HEK293 (cell line): ENCODE measurements around the gene PRXL2C.

ENCODE experiments used
- CTCF ChIA-PET: fragments of 350-600 bp; formaldehyde crosslinking; extraction: SDS; loops from one replicate; lab custom pipeline; 2021; ENCODE audit warnings: antibody characterized with exemption; lab: Yijun Ruan, JAX
- POLR2A ChIA-PET: fragments of 300-600 bp; formaldehyde crosslinking; extraction: SDS; loops from one replicate; lab custom pipeline; 2020; ENCODE audit warnings: antibody characterized with exemption, inconsistent platforms; lab: Yijun Ruan, JAX
- H3K27ac ChIP-seq: fragments of 200-500 bp; sonication (Bioruptor generic); 2 replicates; pipeline ENCODE4 v1.5.1; 2014; ENCODE audit warnings: low read depth, low read length, control low read depth, inconsistent platforms; ENCODE audit errors: extremely low read depth
- H3K36me3 ChIP-seq, 2 experiments: fragments of 200-500 bp in 1 of 2; sonication (Bioruptor generic) in 1 of 2; 1 replicate in 1 of 2; 2 replicates in 1 of 2; pipeline ENCODE4 v1.5.1; 2014 to 2017; ENCODE audit warnings: inconsistent platforms in 2 of 2, low read length in 2 of 2; ENCODE audit not compliant: control insufficient read depth in 2 of 2, insufficient read depth in 1 of 2
- H3K4me1 ChIP-seq: fragments of 200-500 bp; sonication (Bioruptor generic); 2 replicates; pipeline ENCODE4 v1.5.1; 2014; ENCODE audit warnings: mild to moderate bottlenecking, low read length, inconsistent platforms; ENCODE audit not compliant: control insufficient read depth, insufficient read depth
- H3K4me3 ChIP-seq: 2 replicates; pipeline ENCODE4 v1.5.1; 2011; ENCODE audit warnings: low read depth, mild to moderate bottlenecking, control low read depth, low read length, moderate library complexity
- H3K9me3 ChIP-seq: fragments of 200-500 bp; sonication (Bioruptor generic); 2 replicates; pipeline ENCODE4 v1.5.1; 2014; ENCODE audit warnings: low read depth, low read length, inconsistent platforms; ENCODE audit not compliant: control insufficient read depth, insufficient read depth
- KLF10 ChIP-seq: fragments of 450-650 bp; IDR thresholded peaks from 2 replicates; pipeline ENCODE4 v1.5.1; 2018; ENCODE audit warnings: missing biosample characterization, mild to moderate bottlenecking, missing genetic modification characterization
- KLF7 ChIP-seq: fragments of 450-650 bp; formaldehyde crosslinking; IDR thresholded peaks from 2 replicates; pipeline ENCODE4 v1.5.1; 2016; ENCODE audit warnings: missing biosample characterization, missing genetic modification characterization, borderline replicate concordance
- TCF7L2 ChIP-seq: IDR thresholded peaks from 2 replicates; pipeline ENCODE4 v1.6.1; 2011; ENCODE audit warnings: low read depth, mild to moderate bottlenecking, inconsistent platforms, low read length, moderate library complexity, borderline replicate concordance
- ZBTB48 ChIP-seq: fragments of 450-650 bp; formaldehyde crosslinking; IDR thresholded peaks from 2 replicates; pipeline ENCODE4 v1.5.1; 2016; ENCODE audit warnings: missing biosample characterization, missing genetic modification characterization
- ZFP69B ChIP-seq: fragments of 450-650 bp; formaldehyde crosslinking; IDR thresholded peaks from 2 replicates; pipeline ENCODE4 v1.5.1; 2016; ENCODE audit warnings: missing biosample characterization, missing genetic modification characterization
- ZIC2 ChIP-seq: fragments of 450-650 bp; formaldehyde crosslinking; IDR thresholded peaks from 2 replicates; pipeline ENCODE4 v1.5.1; 2016; ENCODE audit warnings: missing biosample characterization, missing genetic modification characterization
- ZNF112 ChIP-seq: fragments of 450-650 bp; formaldehyde crosslinking; IDR thresholded peaks from 2 replicates; pipeline ENCODE4 v1.5.0; 2017; ENCODE audit warnings: missing biosample characterization, missing genetic modification characterization
- ZNF114 ChIP-seq: fragments of 450-650 bp; formaldehyde crosslinking; IDR thresholded peaks from 2 replicates; pipeline ENCODE4 v1.5.0; 2017; ENCODE audit warnings: missing biosample characterization, missing genetic modification characterization
- ZNF140 ChIP-seq: fragments of 450-650 bp; formaldehyde crosslinking; IDR thresholded peaks from 2 replicates; pipeline ENCODE4 v1.5.1; 2016; ENCODE audit warnings: missing biosample characterization, missing genetic modification characterization
- ZNF174 ChIP-seq: fragments of 450-650 bp; formaldehyde crosslinking; IDR thresholded peaks from 2 replicates; pipeline ENCODE4 v1.5.0; 2017; ENCODE audit warnings: missing biosample characterization, mild to moderate bottlenecking, missing genetic modification characterization
- ZNF184 ChIP-seq: fragments of 450-650 bp; IDR thresholded peaks from 2 replicates; pipeline ENCODE4 v1.5.1; 2018; ENCODE audit warnings: missing biosample characterization, mild to moderate bottlenecking, missing genetic modification characterization
- ZNF266 ChIP-seq: fragments of 450-650 bp; formaldehyde crosslinking; IDR thresholded peaks from 2 replicates; pipeline ENCODE4 v1.5.1; 2016; ENCODE audit warnings: missing biosample characterization, missing genetic modification characterization, low read depth
- ZNF280C ChIP-seq: fragments of 450-650 bp; formaldehyde crosslinking; IDR thresholded peaks from 2 replicates; pipeline ENCODE4 v1.5.1; 2016; ENCODE audit warnings: missing biosample characterization, missing genetic modification characterization
- ZNF335 ChIP-seq: fragments of 450-650 bp; formaldehyde crosslinking; conservative IDR thresholded peaks from 2 replicates; pipeline ENCODE4 v1.5.1; 2016; ENCODE audit warnings: missing biosample characterization, missing genetic modification characterization
- ZNF341 ChIP-seq: fragments of 450-650 bp; formaldehyde crosslinking; IDR thresholded peaks from 2 replicates; pipeline ENCODE4; 2016; ENCODE audit warnings: low read depth, missing biosample characterization, missing genetic modification characterization
- ZNF362 ChIP-seq: fragments of 450-650 bp; formaldehyde crosslinking; IDR thresholded peaks from 2 replicates; pipeline ENCODE4 v1.5.1; 2016; ENCODE audit warnings: missing biosample characterization, missing genetic modification characterization
- ZNF37A ChIP-seq: fragments of 450-650 bp; IDR thresholded peaks from 2 replicates; pipeline ENCODE4 v1.5.1; 2018; ENCODE audit warnings: missing biosample characterization, missing genetic modification characterization
- ZNF391 ChIP-seq: fragments of 450-650 bp; formaldehyde crosslinking; IDR thresholded peaks from 2 replicates; pipeline ENCODE4 v1.5.1; 2016; ENCODE audit warnings: low read depth, missing biosample characterization, missing genetic modification characterization, borderline replicate concordance
- ZNF398 ChIP-seq: fragments of 450-650 bp; formaldehyde crosslinking; IDR thresholded peaks from 2 replicates; pipeline ENCODE4 v1.5.1; 2017; ENCODE audit warnings: missing biosample characterization, missing genetic modification characterization
- ZNF473 ChIP-seq: fragments of 450-650 bp; formaldehyde crosslinking; IDR thresholded peaks from 2 replicates; pipeline ENCODE4 v1.5.1; 2017; ENCODE audit warnings: missing biosample characterization, missing genetic modification characterization
- ZNF518A ChIP-seq: fragments of 450-650 bp; formaldehyde crosslinking; conservative IDR thresholded peaks from 2 replicates; pipeline ENCODE4 v1.5.1; 2016; ENCODE audit warnings: low read depth, missing biosample characterization, missing genetic modification characterization
- ZNF544 ChIP-seq: fragments of 450-650 bp; formaldehyde crosslinking; IDR thresholded peaks from 2 replicates; pipeline ENCODE4 v1.5.0; 2017; ENCODE audit warnings: missing biosample characterization, missing genetic modification characterization
- ZNF645 ChIP-seq: fragments of 450-650 bp; formaldehyde crosslinking; IDR thresholded peaks from 2 replicates; pipeline ENCODE4; 2016; ENCODE audit warnings: missing biosample characterization, missing genetic modification characterization
- ZNF664 ChIP-seq: fragments of 450-650 bp; formaldehyde crosslinking; IDR thresholded peaks from 2 replicates; pipeline ENCODE4 v1.5.1; 2016; ENCODE audit warnings: missing biosample characterization, missing genetic modification characterization
- ZNF704 ChIP-seq: fragments of 450-650 bp; formaldehyde crosslinking; IDR thresholded peaks from 2 replicates; pipeline ENCODE4 v1.5.1; 2016; ENCODE audit warnings: missing biosample characterization, missing genetic modification characterization
- ZSCAN23 ChIP-seq: fragments of 450-650 bp; formaldehyde crosslinking; IDR thresholded peaks from 2 replicates; pipeline ENCODE4 v1.5.1; 2016; ENCODE audit warnings: missing biosample characterization, missing genetic modification characterization

The PRXL2C gene

GRCh38 chr9:96611302-96611701 lies 43.8 kb downstream of the PRXL2C start:
- TF ChIP-seq KLF7 (tag by site-specific recombination) (no peak), ZSCAN23 (tag by site-specific recombination) (no peak), ZNF335 (no peak), ZIC2 (no peak), ZBTB48 (tag by site-specific recombination) (no peak), ZFP69B (tag by site-specific recombination) (no peak), ZNF664 (tag by site-specific recombination) (no peak), ZNF645 (no peak), ZNF37A (no peak), TCF7L2 (no peak), ZNF391 (tag by site-specific recombination) (no peak), ZNF362 (no peak), ZNF704 (no peak), ZNF174 (no peak), ZNF341 (tag by site-specific recombination) (no peak), ZNF473 (tag by site-specific recombination) (no peak), ZNF544 (tag by site-specific recombination) (no peak)
- no peak overlapping the region for H3K4me3 ChIP-seq
- ChIA-PET POLR2A (no interaction called here), CTCF (interaction anchor here (0.6 to 1.0 kb wide), 3 partner anchors 25 to 107 kb away, joined by 3 read pairs; no protein-coding TSS in a partner anchor)
- H3K9me3 ChIP-seq: no peaks in the 10 kb centered on the region
- H3K4me1 ChIP-seq: peaks cover 10% of the 10 kb centered on the region
- no peaks in the 10 kb centered on the region for H3K36me3 ChIP-seq
- no peak overlapping the region for H3K27ac ChIP-seq

- ChIA-PET POLR2A (interaction anchor here (0.6 kb wide), 1 partner anchor 9 kb away, joined by 8 read pairs; no protein-coding TSS in a partner anchor), CTCF (interaction anchor here (0.7 kb wide), 1 partner anchor 364 kb away, joined by 3 read pairs; no protein-coding TSS in a partner anchor)
- H3K9me3 ChIP-seq: no peaks in the 10 kb centered on the region
- H3K27ac ChIP-seq: no peak overlapping the region
- no peak overlapping the region for H3K4me3 ChIP-seq
- H3K36me3 ChIP-seq: no peaks in the 10 kb centered on the region
- H3K4me1 ChIP-seq: peaks cover 10% of the 10 kb centered on the region
- TF ChIP-seq ZNF518A (tag by site-specific recombination): no peak
- no peak for TF ChIP-seq KLF10
- no peak for TF ChIP-seq ZNF184 (tag by site-specific recombination)
- TF ChIP-seq ZNF280C (tag by site-specific recombination): no peak
- no peak for TF ChIP-seq ZNF114 (tag by site-specific recombination)
- TF ChIP-seq ZNF398 (tag by site-specific recombination): no peak
- TF ChIP-seq ZNF266: no peak
- TF ChIP-seq ZNF140: no peak
- TF ChIP-seq ZNF112 (tag by site-specific recombination): no peak
Observed at GRCh38 chr9:96609732-96610131, 45.4 kb downstream of the PRXL2C start.
